Panc1 (cell line): ENCODE data around the gene HIGD2A.

ENCODE experiments used
- CTCF ChIP-seq: fragments of 450-650 bp; IDR thresholded peaks from 2 replicates; pipeline ENCODE4 v1.5.1; 2017; ENCODE audit warnings: mild to moderate bottlenecking
- POLR2AphosphoS5 ChIP-seq: IDR thresholded peaks from 2 replicates; pipeline ENCODE4 v1.6.1; 2012; ENCODE audit warnings: mild to moderate bottlenecking, low read depth, low read length, moderate library complexity
- REST ChIP-seq, 2 experiments: IDR thresholded peaks; 2 replicates each; pipeline ENCODE4 v1.6.1; 2011 to 2012; ENCODE audit warnings: low read depth in 2 of 2, control low read depth in 1 of 2, low read length in 1 of 2, mild to moderate bottlenecking in 1 of 2, moderate library complexity in 1 of 2; ENCODE audit not compliant: insufficient read depth in 1 of 2
- TCF7L2 ChIP-seq: IDR thresholded peaks from 2 replicates; pipeline ENCODE4 v1.6.1; 2011; ENCODE audit warnings: mild to moderate bottlenecking, low read depth, low read length, inconsistent platforms

GRCh38 chr5:176384991-176385390, 3.6 kb upstream of the HIGD2A start:
- TF ChIP-seq POLR2AphosphoS5 (no peak), CTCF (no peak), TCF7L2 (no peak), REST (IDR thresholded peaks at IDR 0.05; ENCODE audit: insufficient read depth in 1 of 2, low read depth in 2 of 2, low read length in 1 of 2) (no peak)
